GM21360 (cell line): ENCODE data around the gene C6orf58.
"Not testable (repeated sequence)": the region's sequence is repeated elsewhere in the genome, so short reads cannot be mapped to it uniquely, and the experiment has no call there.

ENCODE experiments used
- ATAC-seq: cut with Tn5 transposase; IDR thresholded peaks from one replicate; pipeline ENCODE4 v1.9.1; 2021; ENCODE audit warnings: mild to moderate bottlenecking, moderate library complexity; ENCODE audit not compliant: unreplicated experiment

C6orf58 gene

DNA sequence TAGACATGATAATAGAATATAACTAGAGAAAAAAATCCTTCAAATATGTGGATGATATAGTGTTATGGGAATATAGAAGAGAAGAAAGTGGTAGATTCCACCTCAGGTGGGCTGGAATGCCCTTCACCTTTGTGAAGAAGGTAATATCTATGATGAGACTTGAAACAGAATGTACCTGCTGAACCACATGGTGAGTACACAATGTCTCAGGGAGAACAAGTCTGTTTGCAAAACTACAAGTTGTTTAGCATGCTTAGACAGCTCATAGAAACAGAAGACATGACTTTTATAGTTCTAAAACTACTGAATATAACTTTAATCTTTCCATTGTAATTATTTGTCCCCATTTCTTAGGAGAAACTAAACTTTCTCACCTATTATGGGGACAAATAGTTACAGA is 12.2 kb downstream of the C6orf58 start:
- ATAC-seq = no peak

GRCh38 chr6:127590344-127590743 is 13.4 kb downstream of the C6orf58 start:
- no peak for ATAC-seq

DNA sequence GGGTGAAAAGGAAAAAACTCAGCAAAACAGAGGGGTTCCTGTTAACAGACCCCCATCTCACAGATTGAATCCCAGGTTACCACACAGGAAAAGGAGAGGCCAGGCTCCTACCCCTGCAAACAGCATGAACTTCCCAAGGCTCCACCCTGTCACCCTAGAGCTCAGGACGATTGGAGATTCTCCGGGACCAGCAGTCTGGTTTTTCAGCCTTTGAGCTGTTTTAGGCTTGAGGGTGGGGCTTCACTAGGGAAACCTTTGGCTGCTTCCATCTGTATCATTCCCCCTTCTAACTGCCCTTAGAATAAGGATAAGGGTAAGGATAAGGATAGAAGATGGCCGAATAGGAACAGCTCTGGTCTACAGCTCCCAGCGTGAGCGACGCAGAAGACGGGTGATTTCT is 16.0 kb downstream of the C6orf58 start:
- no peak for ATAC-seq

- not testable (repeated sequence) for ATAC-seq
These were observed 16.5 kb downstream of the C6orf58 start for GRCh38 chr6:127593456-127593855.

DNA sequence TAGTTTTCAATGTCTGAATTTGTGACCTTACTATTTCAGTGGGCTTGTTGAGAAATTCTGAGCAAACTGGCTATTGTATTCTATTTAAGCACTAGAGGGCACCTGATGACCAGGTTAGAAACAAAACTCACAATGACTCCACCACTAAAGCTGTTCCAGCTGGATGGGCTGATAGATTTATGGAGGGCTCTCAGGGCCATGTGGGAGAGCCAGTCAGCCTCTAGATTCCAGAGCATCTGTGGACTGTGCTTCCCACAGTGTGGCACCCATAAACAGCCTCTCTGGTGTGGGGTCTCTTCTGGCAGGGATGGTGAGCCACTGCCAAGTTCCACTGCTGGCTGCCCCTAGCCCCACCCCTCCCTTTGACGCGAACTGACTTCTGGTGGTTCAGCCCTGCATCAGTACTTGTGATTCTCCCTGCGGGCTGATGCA is 29.2 kb downstream of the C6orf58 start:
- ATAC-seq = no peak

GRCh38 chr6:127608554-127609270 is 31.7 kb downstream of the C6orf58 start:
- ATAC-seq = no peak

DNA sequence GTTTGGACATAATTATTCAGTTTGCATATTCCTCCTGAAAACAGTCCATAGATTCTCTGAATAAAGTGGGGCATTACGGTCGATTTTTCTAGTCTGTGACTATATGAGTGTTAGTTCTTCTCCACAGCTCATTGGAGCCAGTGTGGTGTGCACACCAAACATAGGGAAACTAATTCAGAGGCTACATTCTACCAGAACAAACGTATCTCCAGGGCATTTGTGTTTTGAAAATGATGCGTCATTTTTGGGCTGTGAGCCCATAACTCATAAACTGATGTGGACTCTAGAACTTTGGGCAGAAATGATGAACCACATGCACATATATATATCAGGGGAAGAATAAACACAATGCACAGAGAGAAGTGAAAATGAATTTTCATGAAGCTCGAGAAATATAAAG is 41.8 kb downstream of the C6orf58 start:
- ATAC-seq = no peak

DNA sequence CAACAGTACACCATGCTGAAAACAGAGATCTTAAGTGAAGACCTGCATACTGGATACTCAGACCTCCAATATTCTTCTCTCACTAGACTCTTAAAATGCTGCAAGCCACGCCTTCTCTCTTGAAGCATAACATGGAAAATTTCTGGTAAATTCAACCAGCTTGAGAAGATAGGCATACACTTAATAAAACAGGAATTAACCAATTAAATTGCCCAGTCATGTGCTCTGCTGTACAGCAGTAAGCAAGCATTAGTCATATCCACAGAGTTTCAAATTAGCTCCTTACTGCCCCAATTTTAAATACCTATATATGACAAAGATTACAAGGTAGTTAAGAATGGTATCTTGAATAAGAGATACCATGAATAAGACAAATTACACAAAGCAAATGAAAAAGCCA is 53.8 kb downstream of the C6orf58 start:
- no peak for ATAC-seq

GRCh38 chr6:127634178-127634577 is 57.2 kb downstream of the C6orf58 start:
- ATAC-seq = no peak

DNA sequence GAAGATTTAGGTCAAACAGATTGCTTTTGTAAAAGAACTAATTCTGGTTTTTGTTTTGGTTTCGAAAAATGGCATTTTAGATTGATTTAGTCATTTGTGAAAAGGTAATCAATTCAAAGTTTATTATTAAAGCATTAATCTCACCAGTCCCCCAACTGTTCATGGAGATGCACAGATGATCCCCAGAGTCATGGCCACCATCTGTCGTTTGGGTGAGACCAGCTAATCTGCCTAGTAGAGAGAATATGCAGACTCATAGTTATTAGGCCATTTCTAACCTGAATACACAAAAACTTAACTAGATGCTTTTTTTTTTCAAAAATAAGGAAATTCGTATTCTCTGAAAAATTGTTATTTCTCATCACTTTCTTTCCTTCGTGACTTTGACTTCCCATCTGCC is 58.1 kb downstream of the C6orf58 start:
- ATAC-seq = no peak

DNA sequence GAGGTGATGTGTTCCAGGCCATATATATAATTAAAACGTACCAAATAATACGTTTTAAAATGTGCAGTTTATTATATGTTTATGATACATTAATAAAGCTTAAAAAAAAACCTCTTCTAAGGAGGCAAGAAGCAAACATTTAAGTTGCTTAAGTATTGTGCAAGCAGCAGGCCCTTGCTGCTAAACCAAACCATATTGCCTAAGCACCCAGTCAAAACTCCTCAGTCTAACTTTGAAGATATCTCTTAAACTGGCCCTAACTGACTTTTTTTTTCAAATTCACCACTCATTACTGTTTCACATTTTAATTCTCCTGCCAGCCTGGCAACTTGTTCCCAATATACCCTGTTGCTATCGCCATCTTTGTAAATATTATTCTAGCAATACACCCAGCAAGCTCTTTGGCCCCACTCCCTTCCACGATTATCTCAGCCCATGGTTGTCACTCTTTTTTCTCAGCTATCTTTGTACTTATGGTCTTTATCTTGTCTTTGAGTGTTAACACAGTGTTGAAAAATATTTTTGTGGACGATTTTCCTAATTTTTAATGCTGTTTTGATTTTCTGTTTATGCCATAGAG is 60.9 kb downstream of the C6orf58 start:
- ATAC-seq = no peak
